ENCODE results near the gene CNIH1.
"Not testable (repeated sequence)": the region's sequence is repeated elsewhere in the genome, so short reads cannot be mapped to it uniquely, and the experiment has no call there.

The CNIH1 gene

DNA sequence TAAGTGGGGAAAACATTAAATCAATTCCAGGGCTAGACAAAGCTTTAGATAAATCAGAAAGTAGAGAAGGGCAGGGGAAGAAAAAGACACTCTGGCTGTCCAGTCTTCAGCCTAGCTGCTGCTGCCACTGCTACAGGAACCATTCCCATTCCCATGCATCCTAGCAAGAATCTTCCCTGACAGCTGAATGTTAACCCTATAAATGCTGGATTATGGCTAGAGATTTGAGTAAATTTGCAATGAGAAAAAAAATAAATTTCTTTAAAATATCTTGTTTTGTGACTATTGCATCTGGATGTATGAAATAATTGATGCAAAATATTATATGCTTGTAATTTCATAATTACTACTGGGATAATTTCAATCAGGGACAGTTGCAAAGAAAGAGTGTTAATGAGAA, 59.4 kb downstream of the CNIH1 start:
- Histone ChIP-seq H3K4me3 (no peak overlapping the region), H3K27ac (no peak overlapping the region)
- TF ChIP-seq, protein P1, sequence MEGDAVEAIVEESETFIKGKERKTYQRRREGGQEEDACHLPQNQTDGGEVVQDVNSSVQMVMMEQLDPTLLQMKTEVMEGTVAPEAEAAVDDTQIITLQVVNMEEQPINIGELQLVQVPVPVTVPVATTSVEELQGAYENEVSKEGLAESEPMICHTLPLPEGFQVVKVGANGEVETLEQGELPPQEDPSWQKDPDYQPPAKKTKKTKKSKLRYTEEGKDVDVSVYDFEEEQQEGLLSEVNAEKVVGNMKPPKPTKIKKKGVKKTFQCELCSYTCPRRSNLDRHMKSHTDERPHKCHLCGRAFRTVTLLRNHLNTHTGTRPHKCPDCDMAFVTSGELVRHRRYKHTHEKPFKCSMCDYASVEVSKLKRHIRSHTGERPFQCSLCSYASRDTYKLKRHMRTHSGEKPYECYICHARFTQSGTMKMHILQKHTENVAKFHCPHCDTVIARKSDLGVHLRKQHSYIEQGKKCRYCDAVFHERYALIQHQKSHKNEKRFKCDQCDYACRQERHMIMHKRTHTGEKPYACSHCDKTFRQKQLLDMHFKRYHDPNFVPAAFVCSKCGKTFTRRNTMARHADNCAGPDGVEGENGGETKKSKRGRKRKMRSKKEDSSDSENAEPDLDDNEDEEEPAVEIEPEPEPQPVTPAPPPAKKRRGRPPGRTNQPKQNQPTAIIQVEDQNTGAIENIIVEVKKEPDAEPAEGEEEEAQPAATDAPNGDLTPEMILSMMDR (IDR thresholded peaks at IDR 0.05): no peak
- no peak for DNase-seq (ENCODE audit: low spot score)

DNA sequence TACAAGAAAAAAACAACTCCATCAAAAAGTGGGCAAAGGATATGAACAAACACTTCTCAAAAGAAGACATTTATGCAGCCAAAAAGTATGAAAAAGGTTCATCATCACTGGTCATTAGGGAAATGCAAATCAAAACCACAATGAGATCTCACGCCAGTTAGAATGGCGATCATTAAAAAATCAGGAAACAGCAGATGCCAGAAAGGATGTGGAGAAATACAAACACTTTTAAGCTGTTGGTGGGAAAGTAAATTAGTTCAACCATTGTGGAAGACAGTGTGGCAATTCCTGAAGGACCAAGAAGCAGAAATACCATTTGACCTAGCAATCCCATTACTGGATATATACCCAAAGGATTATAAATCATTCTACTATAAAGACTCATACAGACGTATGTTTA, 60.6 kb downstream of the CNIH1 start:
- DNase-seq (ENCODE audit: low spot score); H3K27ac ChIP-seq; H3K4me3 ChIP-seq: not testable (repeated sequence)

DNA sequence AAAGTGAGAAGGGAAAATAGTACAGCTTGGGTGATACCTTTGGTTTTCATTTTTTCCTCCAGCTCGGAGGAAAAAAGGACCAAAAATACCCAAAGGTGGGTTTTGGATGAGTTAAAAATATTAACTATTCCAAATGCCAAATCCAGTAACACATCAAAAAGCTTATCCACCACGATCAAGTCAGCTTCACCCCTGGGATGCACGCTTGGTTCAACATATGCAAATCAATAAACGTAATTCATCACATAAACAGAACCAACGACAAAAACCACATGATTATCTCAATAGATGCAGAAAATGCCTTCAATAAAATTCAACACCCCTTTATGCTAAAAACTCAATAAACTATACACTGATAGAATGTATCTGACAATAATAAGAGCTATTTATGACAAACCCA, 62.3 kb downstream of the CNIH1 start:
- not testable (repeated sequence) for H3K27ac ChIP-seq; H3K4me3 ChIP-seq; DNase-seq (ENCODE audit: low spot score)

DNA sequence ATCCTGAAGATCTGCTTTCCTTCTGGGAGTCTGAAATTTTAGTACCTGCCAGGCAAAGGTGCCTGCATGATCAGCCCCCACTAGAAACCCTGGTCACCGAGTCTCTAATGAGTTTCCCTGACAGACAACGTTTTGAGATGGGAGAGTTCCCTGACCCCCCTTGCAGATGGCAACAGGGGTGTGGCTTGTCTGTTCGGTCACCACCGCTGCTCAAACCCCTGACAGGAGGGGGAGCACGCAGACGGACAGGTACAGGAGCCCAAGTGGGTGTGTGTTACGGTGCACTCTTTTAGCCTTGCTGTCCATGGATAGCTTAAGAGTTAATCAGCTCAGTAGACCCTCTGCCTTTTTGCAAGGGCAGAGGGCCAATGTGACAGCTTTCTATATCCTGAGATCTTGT, 63.7 kb downstream of the CNIH1 start:
- no peak for DNase-seq (ENCODE audit: low spot score)
- no peak overlapping the region for H3K4me3 ChIP-seq
- H3K27ac ChIP-seq: no peak overlapping the region
- TF ChIP-seq, protein P1 (IDR thresholded peaks at IDR 0.05): no peak

DNA sequence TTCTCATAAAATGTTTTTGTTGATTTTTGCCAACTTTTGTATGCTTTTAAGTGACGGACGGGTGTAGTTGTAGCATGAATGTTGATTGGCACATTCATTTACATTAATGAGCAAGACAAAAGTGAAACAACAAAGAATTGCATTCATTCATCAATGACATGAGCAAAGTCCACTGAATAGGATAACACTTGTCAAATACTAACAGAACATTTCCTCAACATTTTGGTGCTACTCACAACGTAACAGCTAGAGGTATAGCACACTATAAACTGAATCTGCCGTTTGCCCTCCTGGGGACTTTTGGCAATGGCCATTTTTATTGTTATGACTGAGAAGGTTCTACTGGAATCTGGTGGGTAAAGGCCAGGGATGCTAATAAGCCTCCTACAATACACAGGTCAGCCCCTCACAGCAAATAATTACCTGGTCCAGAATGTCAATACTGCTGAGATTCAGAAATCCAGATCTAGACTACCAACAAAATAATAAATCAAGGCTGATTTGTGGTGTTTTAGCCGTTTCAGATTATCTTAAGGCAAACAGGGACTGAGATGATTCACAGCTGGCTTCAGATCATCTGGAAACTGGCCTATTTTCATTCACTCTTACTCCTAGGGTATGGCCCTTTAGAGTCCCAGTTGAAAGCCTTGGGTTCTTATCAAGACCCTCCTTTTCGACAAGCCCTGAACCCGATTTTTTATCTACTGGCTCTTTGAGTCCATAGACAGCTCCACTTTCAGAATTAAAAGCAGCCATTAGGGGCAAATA, 66.9 kb downstream of the CNIH1 start:
- Histone ChIP-seq H3K27ac (no peak overlapping the region), H3K4me3 (no peak overlapping the region)
- TF ChIP-seq, protein P1 (IDR thresholded peaks at IDR 0.05): no peak
- DNase-seq (ENCODE audit: low spot score): no peak

All from coronary artery (tissue), 2 donors.